GM10266 (cell line): ENCODE results near the gene PEAR1.

ENCODE experiments used
- DNase-seq: peaks from one replicate; pipeline ENCODE4 v3.0.0; 2012; ENCODE audit errors: extremely low spot score
- TF ChIP-seq, protein P1 (sequence below): IDR thresholded peaks from 2 replicates; pipeline ENCODE4 v1.5.1; 2012; ENCODE audit warnings: mild to moderate bottlenecking, low read depth; ENCODE audit not compliant: control insufficient read depth, insufficient read depth; ENCODE audit errors: missing control alignments

Gene PEAR1

DNA sequence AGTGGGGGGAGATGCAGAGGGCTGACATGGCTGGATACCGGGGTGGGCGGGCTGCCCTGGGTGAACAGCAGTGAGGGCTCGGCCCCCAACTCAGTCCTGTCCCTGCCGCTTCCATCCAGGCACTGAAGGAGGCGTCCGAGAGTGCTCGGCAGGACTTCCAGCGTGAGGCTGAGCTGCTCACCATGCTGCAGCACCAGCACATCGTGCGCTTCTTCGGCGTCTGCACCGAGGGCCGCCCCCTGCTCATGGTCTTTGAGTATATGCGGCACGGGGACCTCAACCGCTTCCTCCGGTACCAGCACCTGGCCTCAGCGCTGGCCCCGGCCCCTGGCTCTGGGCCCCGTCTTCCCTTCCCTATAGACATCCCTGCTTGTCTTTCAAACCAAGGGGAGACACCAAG, 17.2 kb upstream of the PEAR1 start:
- TF ChIP-seq, protein P1, sequence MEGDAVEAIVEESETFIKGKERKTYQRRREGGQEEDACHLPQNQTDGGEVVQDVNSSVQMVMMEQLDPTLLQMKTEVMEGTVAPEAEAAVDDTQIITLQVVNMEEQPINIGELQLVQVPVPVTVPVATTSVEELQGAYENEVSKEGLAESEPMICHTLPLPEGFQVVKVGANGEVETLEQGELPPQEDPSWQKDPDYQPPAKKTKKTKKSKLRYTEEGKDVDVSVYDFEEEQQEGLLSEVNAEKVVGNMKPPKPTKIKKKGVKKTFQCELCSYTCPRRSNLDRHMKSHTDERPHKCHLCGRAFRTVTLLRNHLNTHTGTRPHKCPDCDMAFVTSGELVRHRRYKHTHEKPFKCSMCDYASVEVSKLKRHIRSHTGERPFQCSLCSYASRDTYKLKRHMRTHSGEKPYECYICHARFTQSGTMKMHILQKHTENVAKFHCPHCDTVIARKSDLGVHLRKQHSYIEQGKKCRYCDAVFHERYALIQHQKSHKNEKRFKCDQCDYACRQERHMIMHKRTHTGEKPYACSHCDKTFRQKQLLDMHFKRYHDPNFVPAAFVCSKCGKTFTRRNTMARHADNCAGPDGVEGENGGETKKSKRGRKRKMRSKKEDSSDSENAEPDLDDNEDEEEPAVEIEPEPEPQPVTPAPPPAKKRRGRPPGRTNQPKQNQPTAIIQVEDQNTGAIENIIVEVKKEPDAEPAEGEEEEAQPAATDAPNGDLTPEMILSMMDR: no peak
- DNase-seq: no peak

GRCh38 chr1:156877433-156878170, 15.9 kb upstream of the PEAR1 start:
- DNase-seq: no peak
- TF ChIP-seq, protein P1: no peak

DNA sequence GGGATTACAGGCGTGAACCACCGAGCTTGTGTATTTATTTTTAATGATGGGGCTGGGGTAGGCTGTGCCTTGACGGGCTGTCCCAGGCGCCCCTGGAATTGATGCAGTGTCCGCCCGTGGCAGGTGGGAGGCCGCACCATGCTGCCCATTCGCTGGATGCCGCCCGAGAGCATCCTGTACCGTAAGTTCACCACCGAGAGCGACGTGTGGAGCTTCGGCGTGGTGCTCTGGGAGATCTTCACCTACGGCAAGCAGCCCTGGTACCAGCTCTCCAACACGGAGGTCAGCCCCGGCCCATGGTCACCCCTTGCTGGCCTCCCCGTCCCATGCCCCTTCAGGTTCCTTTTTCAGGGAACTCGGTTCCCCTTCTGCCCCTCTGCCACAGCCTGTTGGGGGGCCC, 13.6 kb upstream of the PEAR1 start:
- TF ChIP-seq, protein P1: no peak
- no peak for DNase-seq

GRCh38 chr1:156880473-156880872, 13.0 kb upstream of the PEAR1 start:
- TF ChIP-seq, protein P1: no peak
- DNase-seq: no peak

GRCh38 chr1:156881101-156881500, 12.4 kb upstream of the PEAR1 start:
- TF ChIP-seq, protein P1: no peak

GRCh38 chr1:156881663-156882062, 11.9 kb upstream of the PEAR1 start:
- TF ChIP-seq, protein P1: no peak
- DNase-seq: no peak

More at GRCh38 chr1:156881101-156881500, 12.4 kb upstream of the PEAR1 start:
- no peak for DNase-seq

DNA sequence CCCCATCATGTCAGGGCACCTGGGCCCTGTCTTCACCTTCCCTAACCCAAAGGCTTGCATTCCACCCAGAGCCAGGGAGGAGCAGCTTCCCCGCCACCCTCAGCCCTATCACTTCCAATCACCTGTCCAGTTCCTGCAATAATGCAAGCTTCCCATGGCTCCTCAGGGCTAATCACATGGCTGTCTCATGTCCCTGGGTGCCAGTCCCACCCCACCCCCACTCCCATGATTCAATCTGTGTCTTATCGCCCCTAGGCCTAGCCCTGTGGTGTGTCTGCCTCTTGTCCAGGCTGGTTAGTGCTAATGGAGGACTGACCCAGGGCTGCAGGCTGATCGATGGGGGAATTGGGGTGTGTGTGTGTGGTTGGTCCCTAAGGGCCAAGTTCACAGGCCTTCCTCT, 11.0 kb upstream of the PEAR1 start:
- DNase-seq: no peak
- TF ChIP-seq, protein P1: no peak
